ENCODE measurements around the gene COG2.

COG2 gene

GRCh38 chr1:230642263-230642959, at the start of gene COG2:
Gene COG2 (plus strand): TSS chr1:230642481. CDS start chr1:230642607, 126 bp downstream.
- peak; percentile 100 for TF ChIP-seq CTCF (IDR thresholded peaks at IDR 0.05)

- no peak for TF ChIP-seq CTCF (IDR thresholded peaks at IDR 0.05)
Measured at GRCh38 chr1:230592848-230593414, 49.4 kb upstream of the COG2 start.

- no peak for TF ChIP-seq CTCF (IDR thresholded peaks at IDR 0.05)
Measured at GRCh38 chr1:230594214-230594773, 48.0 kb upstream of the COG2 start.

GRCh38 chr1:230595181-230595580, 47.1 kb upstream of the COG2 start:
- no peak for TF ChIP-seq CTCF (IDR thresholded peaks at IDR 0.05)

- no peak for TF ChIP-seq CTCF (IDR thresholded peaks at IDR 0.05)
Measured at GRCh38 chr1:230596306-230596705, 46.0 kb upstream of the COG2 start.

- no peak for TF ChIP-seq CTCF (IDR thresholded peaks at IDR 0.05)
Measured at GRCh38 chr1:230598745-230599144, 43.5 kb upstream of the COG2 start.

- TF ChIP-seq CTCF (IDR thresholded peaks at IDR 0.05) = no peak
Measured at GRCh38 chr1:230599926-230600656, 42.2 kb upstream of the COG2 start.
